NCI-H526 treated with DMSO at 0.1 percent for 48 hours (cell line): ENCODE results near the gene SND1.

ENCODE experiments used
- DNase-seq: peaks from one replicate; lab custom pipeline; 2025; lab: John Stamatoyannopoulos, UW

SND1 gene

GRCh38 chr7:127935847-127936376 lies 283.9 kb downstream of the SND1 start:
- DNase-seq: no peak

- DNase-seq: no peak
Observed at GRCh38 chr7:127937066-127937680, 285.2 kb downstream of the SND1 start.

- no peak for DNase-seq
Observed at GRCh38 chr7:127938588-127938987, 286.6 kb downstream of the SND1 start.

GRCh38 chr7:127940381-127941160 lies 288.6 kb downstream of the SND1 start:
- DNase-seq: no peak

- DNase-seq: no peak
Observed at GRCh38 chr7:127941476-127942210, 289.6 kb downstream of the SND1 start.

- DNase-seq: no peak
Observed at GRCh38 chr7:127943541-127944521, 291.8 kb downstream of the SND1 start.

GRCh38 chr7:127946111-127946510 lies 294.1 kb downstream of the SND1 start:
- no peak for DNase-seq

- no peak for DNase-seq
Observed at GRCh38 chr7:127946847-127947246, 294.9 kb downstream of the SND1 start.

- no peak for DNase-seq
Observed at GRCh38 chr7:127948312-127948711, 296.3 kb downstream of the SND1 start.

- no peak for DNase-seq
Observed at GRCh38 chr7:127948930-127949329, 296.9 kb downstream of the SND1 start.

- no peak for DNase-seq
Observed at GRCh38 chr7:127949769-127950222, 297.8 kb downstream of the SND1 start.

GRCh38 chr7:127950233-127950935 lies 298.4 kb downstream of the SND1 start:
- DNase-seq: no peak

GRCh38 chr7:127953423-127954356 lies 301.7 kb downstream of the SND1 start:
- no peak for DNase-seq

GRCh38 chr7:127954357-127954748 lies 302.4 kb downstream of the SND1 start:
- no peak for DNase-seq

- DNase-seq: no peak
Observed at GRCh38 chr7:127955051-127955531, 303.1 kb downstream of the SND1 start.

- no peak for DNase-seq
Observed at GRCh38 chr7:127957886-127958285, 305.9 kb downstream of the SND1 start.

GRCh38 chr7:127959770-127960169 lies 307.8 kb downstream of the SND1 start:
- peak; percentile 42 for DNase-seq

- DNase-seq: no peak
Observed at GRCh38 chr7:127961786-127962453, 309.9 kb downstream of the SND1 start.
